GM21825 (cell line): Measurements from ENCODE around the gene HENMT1.
"Not testable (repeated sequence)": the region's sequence is repeated elsewhere in the genome, so short reads cannot be mapped to it uniquely, and the experiment has no call there.

ENCODE experiments used
- ATAC-seq: cut with Tn5 transposase; IDR thresholded peaks from one replicate; pipeline ENCODE4 v1.9.1; 2021; ENCODE audit warnings: mild to moderate bottlenecking, moderate library complexity; ENCODE audit not compliant: unreplicated experiment

Gene HENMT1

GRCh38 chr1:108671143-108671542 is 10.2 kb upstream of the HENMT1 start:
- ATAC-seq: no peak

DNA sequence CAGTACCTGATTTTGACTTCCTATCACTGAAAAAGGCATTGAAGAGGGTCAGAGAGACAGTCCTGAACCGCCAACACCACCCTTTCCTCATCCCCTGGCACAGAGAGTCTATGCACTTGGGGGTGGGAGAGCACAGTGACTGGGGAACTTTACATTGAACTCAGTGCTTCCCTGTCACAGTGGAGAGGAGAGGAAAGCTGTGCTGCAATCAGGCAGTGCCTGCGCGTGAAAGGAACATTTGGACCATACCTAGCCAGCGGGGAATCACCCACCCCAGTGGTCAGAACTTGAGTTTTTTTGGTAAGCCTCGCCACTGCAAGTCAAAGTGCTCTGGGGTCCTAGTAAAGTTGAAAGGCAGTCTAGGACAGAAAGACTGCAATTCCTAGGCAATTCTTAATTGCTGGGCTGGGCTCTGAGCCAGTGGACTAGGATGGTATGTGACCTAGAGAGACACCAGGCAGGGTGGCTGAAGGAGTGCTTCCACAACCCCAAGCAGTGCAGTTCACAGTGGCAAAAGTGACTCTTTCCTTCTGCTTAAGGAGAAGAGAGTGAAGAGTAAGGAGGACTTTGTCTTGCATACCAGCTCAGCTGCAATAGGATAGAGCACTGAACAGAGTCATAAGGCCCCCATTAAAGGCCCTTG is 9.4 kb upstream of the HENMT1 start:
- ATAC-seq: no peak

GRCh38 chr1:108669679-108670078 is 8.8 kb upstream of the HENMT1 start:
- no peak for ATAC-seq

DNA sequence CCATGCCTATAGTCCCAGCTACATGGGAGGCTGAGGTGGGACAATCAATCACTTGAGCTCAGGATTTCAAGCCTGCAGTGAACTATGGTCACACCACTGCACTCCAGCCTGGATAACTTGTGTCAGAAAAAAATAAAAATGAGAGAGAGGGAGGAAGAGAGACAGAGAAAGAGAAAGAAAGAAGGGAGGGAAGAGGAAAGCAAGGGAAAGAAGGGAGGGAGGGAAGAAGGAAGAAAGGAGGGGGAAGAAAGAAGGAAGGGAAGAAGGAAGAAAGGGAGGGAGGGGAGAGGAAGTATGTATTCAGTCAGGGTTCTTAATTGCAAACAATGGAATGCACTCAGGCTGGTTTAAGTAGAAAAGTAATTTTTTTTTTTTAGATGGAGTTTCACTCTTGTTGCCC is 7.9 kb upstream of the HENMT1 start:
- ATAC-seq: no peak

GRCh38 chr1:108667422-108667821 is 6.5 kb upstream of the HENMT1 start:
- ATAC-seq: not testable (repeated sequence)

GRCh38 chr1:108665771-108666170 is 4.9 kb upstream of the HENMT1 start:
- ATAC-seq: no peak

DNA sequence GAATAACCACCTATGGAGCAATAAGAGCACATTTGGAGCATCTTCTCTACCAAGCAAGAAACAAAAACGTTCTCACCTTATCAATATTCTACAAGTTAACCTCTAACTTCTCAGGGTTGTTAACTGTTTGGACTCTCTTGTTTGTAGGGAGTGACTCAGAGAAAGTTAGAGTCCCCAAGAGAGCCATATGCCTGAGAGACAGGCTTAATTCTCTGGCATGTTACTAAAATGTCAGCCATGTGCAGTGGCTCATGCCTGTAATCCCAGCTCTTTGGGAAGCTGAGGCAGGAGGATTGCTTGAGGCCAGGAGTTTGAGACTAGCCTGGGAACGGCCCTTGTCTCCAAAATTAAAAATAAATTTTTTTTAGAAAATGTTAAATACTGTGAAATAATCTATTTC is 4.2 kb upstream of the HENMT1 start:
- no peak for ATAC-seq

GRCh38 chr1:108664481-108664880 is 3.6 kb upstream of the HENMT1 start:
- no peak for ATAC-seq

DNA sequence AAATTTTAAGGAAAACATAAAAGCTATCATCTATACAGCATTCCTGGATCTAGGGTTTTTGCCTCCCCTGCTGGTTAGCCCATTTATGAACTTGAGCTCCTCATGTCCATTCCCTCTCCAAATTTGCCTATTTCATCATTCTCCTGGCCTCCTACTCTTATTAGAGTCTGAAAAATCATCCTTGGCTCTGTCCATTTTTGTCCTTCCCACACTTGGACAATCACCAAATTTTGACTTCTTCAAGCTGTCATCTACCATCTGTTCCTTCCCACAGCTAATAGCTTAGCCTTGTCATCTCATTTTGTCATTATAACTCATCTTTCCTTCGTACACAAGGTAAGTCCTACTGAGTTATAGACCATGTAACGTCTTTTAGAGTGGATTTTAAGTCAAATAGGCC is 2.2 kb upstream of the HENMT1 start:
- no peak for ATAC-seq

GRCh38 chr1:108657356-108658080 is 3.4 kb downstream of the HENMT1 start:
- ATAC-seq: no peak

DNA sequence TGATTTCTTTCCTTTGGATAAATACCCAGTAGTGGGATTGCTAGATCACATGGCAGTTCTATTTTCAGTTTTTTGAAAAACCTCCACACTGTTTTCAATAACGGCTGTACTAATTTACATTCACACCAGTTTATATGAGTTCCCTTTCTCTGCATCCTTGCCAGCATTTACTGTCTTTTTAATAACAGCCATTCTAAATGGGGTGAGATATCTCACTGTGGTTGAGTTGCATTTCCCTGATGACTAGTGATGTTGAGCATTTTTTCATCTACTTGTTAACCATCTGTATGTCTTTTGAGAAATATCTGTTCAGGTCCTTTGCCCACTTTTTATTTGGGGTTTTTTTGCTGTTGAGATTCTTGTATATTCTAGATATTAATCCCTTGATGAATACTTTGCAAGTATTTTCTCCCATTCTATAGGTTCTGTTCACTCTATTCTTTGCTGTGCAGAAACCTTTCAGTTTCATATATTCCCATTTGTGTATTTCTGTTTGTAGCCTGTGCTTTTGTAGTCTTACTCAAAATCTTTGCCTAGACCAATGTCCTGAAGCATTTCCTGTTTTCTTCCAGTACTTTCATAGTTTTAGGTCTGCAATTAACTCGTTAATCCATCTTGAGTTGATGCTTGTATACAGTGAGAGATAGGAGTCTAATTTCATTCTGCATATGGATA is 7.3 kb downstream of the HENMT1 start:
- ATAC-seq: no peak

- ATAC-seq: no peak
These were observed 14.1 kb downstream of the HENMT1 start for GRCh38 chr1:108646648-108647269.

GRCh38 chr1:108646265-108646647 is 14.6 kb downstream of the HENMT1 start:
- ATAC-seq: no peak

GRCh38 chr1:108645564-108646184 is 15.2 kb downstream of the HENMT1 start:
- no peak for ATAC-seq

DNA sequence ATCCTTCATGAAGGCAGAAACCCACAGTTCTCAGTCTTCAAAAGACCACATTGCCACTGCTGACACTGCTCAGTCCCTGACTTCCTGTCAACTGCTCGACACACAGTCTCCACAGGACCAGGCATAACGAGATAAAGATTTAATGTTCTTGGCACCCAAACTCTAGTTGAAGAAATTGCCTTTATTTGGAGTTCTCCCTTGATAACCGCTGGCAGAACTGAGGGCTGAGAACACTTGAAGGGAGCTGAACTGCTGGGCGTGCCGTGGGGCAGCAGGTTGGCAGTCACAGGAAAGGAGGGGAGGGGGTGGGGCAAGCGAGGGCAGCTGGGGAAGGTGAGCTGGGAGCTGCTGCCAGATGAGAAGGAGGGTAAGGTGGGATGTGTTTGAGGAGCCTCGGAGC is 15.9 kb downstream of the HENMT1 start:
- ATAC-seq: no peak

- ATAC-seq: no peak
These were observed 17.2 kb downstream of the HENMT1 start for GRCh38 chr1:108643492-108644335.

DNA sequence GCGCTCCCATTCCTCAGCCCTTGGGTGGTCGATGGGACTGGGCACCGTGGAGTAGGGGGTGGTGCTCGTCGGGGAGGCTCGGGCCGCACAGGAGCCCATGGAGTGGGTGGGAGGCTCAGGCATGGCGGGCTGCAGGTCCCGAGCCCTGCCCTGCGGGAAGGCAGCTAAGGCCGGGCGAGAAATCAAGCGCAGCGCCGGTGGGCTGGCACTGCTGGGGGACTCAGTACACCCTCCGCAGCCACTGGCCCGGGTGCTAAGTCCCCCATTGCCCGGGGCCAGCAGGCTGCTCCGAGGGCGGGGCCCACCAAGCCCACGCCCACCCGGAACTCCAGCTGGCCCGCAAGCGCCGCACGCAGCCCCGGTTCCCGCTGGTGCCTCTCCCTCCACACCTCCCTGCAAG is 20.0 kb downstream of the HENMT1 start:
- not testable (repeated sequence) for ATAC-seq

DNA sequence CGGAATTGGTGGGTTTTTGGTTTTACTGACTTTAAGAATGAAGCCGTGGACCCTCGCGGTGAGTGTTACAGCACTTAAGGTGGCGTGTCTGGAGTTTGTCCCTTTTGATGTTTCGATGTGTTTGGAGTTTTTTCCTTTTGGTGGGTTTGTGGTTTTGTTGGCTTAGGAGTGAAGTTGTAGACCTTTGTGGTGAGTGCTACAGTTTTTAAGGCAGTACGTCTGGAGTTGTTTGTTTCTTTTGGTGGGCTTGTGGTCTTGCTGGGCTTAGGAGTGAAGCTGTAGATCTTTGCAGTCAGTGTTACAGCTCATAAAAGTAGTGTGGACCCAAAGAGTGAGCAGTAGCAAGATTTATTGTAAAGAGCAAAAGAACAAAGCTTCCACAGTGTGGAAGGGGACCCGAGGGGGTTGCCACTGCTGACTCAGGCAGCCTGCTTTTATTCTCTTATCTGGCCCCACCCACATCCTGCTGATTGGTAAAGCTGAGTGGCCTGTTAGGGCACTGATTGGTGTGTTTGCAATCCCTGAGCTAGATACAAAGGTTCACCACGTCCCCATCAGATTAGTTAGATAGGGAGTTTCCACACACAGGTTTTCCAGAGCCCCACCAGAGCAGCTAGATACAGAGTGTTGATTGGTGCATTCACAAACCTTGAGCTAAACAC is 20.9 kb downstream of the HENMT1 start:
- ATAC-seq: no peak

DNA sequence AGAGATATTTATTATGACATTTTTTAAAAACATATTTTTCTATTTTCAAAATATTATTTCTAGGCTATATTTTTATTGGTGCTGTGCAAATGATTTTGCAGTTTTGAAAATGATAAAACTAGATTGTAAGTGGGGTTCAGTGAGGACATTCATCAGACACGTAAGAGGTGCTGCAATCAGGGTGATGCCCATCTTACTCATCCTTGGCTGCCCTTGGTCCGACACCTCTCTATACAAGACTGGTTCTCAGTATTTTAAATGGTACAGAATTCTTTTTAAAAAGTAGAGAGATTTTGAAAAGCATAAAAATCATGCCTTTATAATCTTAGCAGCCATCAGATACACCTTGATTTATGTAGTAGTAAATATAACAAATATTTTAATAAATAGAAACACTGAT is 24.0 kb downstream of the HENMT1 start:
- ATAC-seq: no peak

- no peak for ATAC-seq
These were observed 26.4 kb downstream of the HENMT1 start for GRCh38 chr1:108634521-108634920.
